ENCODE measurements around the gene ZNF764. TPM values are rescaled to one million over a fixed set of nuclear protein-coding genes. Genes with fewer than 3 reads are reported as not detected.
A peak's percentile ranks its signal among the peaks of the same experiment; 100 is the strongest.

Gene ZNF764
- total RNA-seq, 1 donor from 2014 or later = 19.2 TPM

DNA sequence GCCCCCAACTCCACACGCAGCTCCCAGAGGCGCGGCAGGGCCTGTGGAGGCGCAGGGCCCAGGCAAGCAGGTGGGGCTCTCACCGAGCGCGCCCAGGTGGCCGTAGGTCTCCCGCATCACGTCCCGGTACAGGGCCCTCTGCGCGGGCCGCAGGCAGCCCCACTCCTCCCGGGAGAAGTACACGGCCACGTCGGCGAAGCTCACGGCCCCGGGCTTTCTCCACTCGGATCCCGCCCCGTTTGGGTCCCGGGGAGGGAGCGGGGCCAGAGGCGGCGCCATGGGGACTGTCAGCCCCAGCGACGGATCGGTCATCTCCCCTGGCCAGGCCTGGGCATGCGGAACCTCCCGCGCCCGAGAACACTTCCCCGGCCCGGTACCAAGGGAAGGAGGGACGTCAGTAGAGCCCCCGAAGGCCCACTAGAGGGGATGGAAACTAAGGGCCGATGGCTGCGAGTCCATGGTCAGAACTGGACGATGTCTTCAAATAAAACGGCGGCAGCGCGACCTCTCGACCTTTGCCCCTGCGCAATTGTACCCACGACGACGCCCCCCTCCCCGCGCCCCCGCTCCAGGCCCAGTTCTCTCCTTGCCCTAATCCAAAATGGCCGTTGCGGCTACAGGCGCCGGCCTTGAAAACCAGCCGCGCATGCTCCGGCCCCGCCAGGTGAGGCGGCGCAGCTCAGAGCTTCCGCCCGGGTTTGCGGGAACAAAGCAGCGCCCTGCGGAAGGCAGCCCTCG is 23.6 kb downstream of the ZNF764 start, which contains the start of gene ZNF747:
Gene ZNF747, minus strand, starts transcription at position 491 of the 738 bp plus-strand sequence. Its CDS starts 179 bp downstream, at position 312.
- peak within 1 kb of the TSS; percentile 96 for H3K4me3 Mint-ChIP-seq
- H3K27me3 Mint-ChIP-seq = no peaks in the 10 kb centered on the region
- no peaks in the 10 kb centered on the region for H3K9me3 Mint-ChIP-seq
- peaks cover 40% of the 10 kb centered on the region for H3K36me3 Mint-ChIP-seq (ENCODE audit: low read depth)
- intact Hi-C loops (cut with micrococcal nuclease) = loop anchor here (1.0 to 2.0 kb wide), 10 partner anchors 7 to 164 kb away; partner anchors contain the start of genes DCTPP1, ITGAL, SRCAP and ZNF688
- TF ChIP-seq, protein P1, sequence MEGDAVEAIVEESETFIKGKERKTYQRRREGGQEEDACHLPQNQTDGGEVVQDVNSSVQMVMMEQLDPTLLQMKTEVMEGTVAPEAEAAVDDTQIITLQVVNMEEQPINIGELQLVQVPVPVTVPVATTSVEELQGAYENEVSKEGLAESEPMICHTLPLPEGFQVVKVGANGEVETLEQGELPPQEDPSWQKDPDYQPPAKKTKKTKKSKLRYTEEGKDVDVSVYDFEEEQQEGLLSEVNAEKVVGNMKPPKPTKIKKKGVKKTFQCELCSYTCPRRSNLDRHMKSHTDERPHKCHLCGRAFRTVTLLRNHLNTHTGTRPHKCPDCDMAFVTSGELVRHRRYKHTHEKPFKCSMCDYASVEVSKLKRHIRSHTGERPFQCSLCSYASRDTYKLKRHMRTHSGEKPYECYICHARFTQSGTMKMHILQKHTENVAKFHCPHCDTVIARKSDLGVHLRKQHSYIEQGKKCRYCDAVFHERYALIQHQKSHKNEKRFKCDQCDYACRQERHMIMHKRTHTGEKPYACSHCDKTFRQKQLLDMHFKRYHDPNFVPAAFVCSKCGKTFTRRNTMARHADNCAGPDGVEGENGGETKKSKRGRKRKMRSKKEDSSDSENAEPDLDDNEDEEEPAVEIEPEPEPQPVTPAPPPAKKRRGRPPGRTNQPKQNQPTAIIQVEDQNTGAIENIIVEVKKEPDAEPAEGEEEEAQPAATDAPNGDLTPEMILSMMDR (IDR thresholded peaks at IDR 0.05) = no peak
- CTCF ChIA-PET = interaction anchor here (0.9 to 3.5 kb wide), 11 partner anchors 20 to 442 kb away, joined by 3 to 35 read pairs (median 6); partner anchors contain the start of genes DCTPP1, ITGAL, TBX6 and ZNF764
- peaks cover 23% of the 10 kb centered on the region for H3K4me1 Mint-ChIP-seq
- ATAC-seq (ENCODE audit: low read depth) (peak; percentile 83), DNase-seq (peak; percentile 85)
- peak within 1 kb of the TSS; percentile 97 for H3K27ac Mint-ChIP-seq
- POLR2A ChIA-PET = interaction anchor here (0.6 to 4.2 kb wide), 37 partner anchors 7 to 349 kb away, joined by 3 to 135 read pairs (median 9); partner anchors contain the start of genes DCTPP1, FBRS, ITGAL and PRR14

GRCh38 chr16:30533748-30534367 is 24.3 kb downstream of the ZNF764 start:
- intact Hi-C loops (cut with micrococcal nuclease) = loop anchor here (2.0 kb wide), 2 partner anchors 61 to 165 kb away; partner anchors contain the start of genes ITGAL and SRCAP
- Mint-ChIP-seq H3K4me1 (peaks cover 25% of the 10 kb centered on the region), H3K9me3 (no peaks in the 10 kb centered on the region), H3K27ac (peak overlapping the region; percentile 97), H3K4me3 (peak overlapping the region; percentile 96), H3K27me3 (no peaks in the 10 kb centered on the region), H3K36me3 (ENCODE audit: low read depth) (peaks cover 40% of the 10 kb centered on the region)
- ChIA-PET POLR2A (interaction anchor here (0.6 to 4.2 kb wide), 26 partner anchors 15 to 198 kb away, joined by 3 to 135 read pairs (median 13); partner anchors contain the start of genes DCTPP1, ITGAL, PRR14 and SEPHS2), CTCF (interaction anchor here (0.9 to 3.5 kb wide), 3 partner anchors 76 to 103 kb away, joined by 5 to 35 read pairs (median 10); partner anchors contain the start of gene DCTPP1)
- no peak for DNase-seq
- TF ChIP-seq, protein P1 (IDR thresholded peaks at IDR 0.05) = no peak
- peak; percentile 1 for ATAC-seq (ENCODE audit: low read depth)

GRCh38 chr16:30533146-30533522 is 25.0 kb downstream of the ZNF764 start:
- Mint-ChIP-seq H3K27ac (peak overlapping the region; percentile 83), H3K4me3 (peak overlapping the region; percentile 50), H3K9me3 (no peaks in the 10 kb centered on the region), H3K4me1 (peaks cover 30% of the 10 kb centered on the region), H3K27me3 (no peaks in the 10 kb centered on the region), H3K36me3 (ENCODE audit: low read depth) (peaks cover 40% of the 10 kb centered on the region)
- TF ChIP-seq, protein P1 (IDR thresholded peaks at IDR 0.05) = no peak
- no peak for DNase-seq
- CTCF ChIA-PET = no interaction called here
- no peak for ATAC-seq (ENCODE audit: low read depth)
- intact Hi-C loops (cut with micrococcal nuclease) = no loop called here
- POLR2A ChIA-PET = interaction anchor here (0.6 to 4.2 kb wide), 12 partner anchors 24 to 122 kb away, joined by 3 to 135 read pairs (median 22); partner anchors contain the start of genes DCTPP1, SEPHS2, ZNF688 and ZNF764

GRCh38 chr16:30532285-30533145 is 25.7 kb downstream of the ZNF764 start:
- TF ChIP-seq, protein P1 (IDR thresholded peaks at IDR 0.05) = no peak
- H3K36me3 Mint-ChIP-seq (ENCODE audit: low read depth) = peaks cover 35% of the 10 kb centered on the region

More at GRCh38 chr16:30532285-30533145, 25.7 kb downstream of the ZNF764 start:
- intact Hi-C loops (cut with micrococcal nuclease) = no loop called here
- no peaks in the 10 kb centered on the region for H3K9me3 Mint-ChIP-seq
- no peaks in the 10 kb centered on the region for H3K27me3 Mint-ChIP-seq
- H3K27ac Mint-ChIP-seq = no peak overlapping the region
- ChIA-PET CTCF (no interaction called here), POLR2A (interaction anchor here (0.6 to 1.6 kb wide), 5 partner anchors 25 to 121 kb away, joined by 3 to 6 read pairs (median 4); partner anchors contain the start of gene ZNF764)
- H3K4me1 Mint-ChIP-seq = peaks cover 36% of the 10 kb centered on the region
- no peak for DNase-seq
- ATAC-seq (ENCODE audit: low read depth) = no peak
- H3K4me3 Mint-ChIP-seq = no peak overlapping the region

Measured in activated B cell treated with CpG ODN at 0.5 μM for 24 hours (primary cell).